Ovary (tissue), 9 donors: ENCODE measurements around the gene SSC5D. TPM values are rescaled to one million over a fixed set of nuclear protein-coding genes. Genes with fewer than 3 reads are reported as not detected.
A peak's percentile ranks its signal among the peaks of the same experiment; 100 is the strongest.

Experiments
- DNase-seq, 5 donors: peaks; one replicate each; pipeline ENCODE4 v3.0.0-alpha.2; 2019 to 2020
- H3K27ac ChIP-seq, 2 donors: fragments of 200-600 bp; one replicate each; pipeline versions ENCODE4 v1.5.1 to v1.8.0; 2019 to 2022
- H3K27me3 ChIP-seq: fragments of 200-600 bp; one replicate; pipeline ENCODE4 v1.8.0; 2022
- H3K36me3 ChIP-seq: fragments of 200-600 bp; sonication (generic); one replicate; pipeline ENCODE4 v1.5.1; 2019
- H3K4me1 ChIP-seq: one replicate; pipeline ENCODE4 v1.8.1; 2013; ENCODE audit warnings: mild to moderate bottlenecking, moderate library complexity; ENCODE audit not compliant: insufficient read depth
- H3K4me3 ChIP-seq: fragments of 200-600 bp; sonication (generic); one replicate; pipeline ENCODE4 v1.5.1; 2017
- H3K9me3 ChIP-seq, 2 donors: fragments of 200-600 bp in 1 of 2; sonication (generic) in 1 of 2; one replicate each; pipeline versions ENCODE4 v1.5.1 to v1.8.1; 2013 to 2019; ENCODE audit warnings: mild to moderate bottlenecking in 1 of 2, moderate library complexity in 1 of 2
- CTCF ChIP-seq, 3 donors: fragments of 450-650 bp in 2 of 3; fragments of 200-600 bp in 1 of 3; IDR thresholded peaks; one replicate each; pipeline versions ENCODE4 v1.5.1 to v1.8.0; 2016 to 2022; ENCODE audit warnings: antibody characterized with exemption in 3 of 3, mild to moderate bottlenecking in 1 of 3
- EP300 ChIP-seq: sonication (generic); formaldehyde crosslinking; IDR thresholded peaks from one replicate; pipeline ENCODE4 v1.6.1; 2017; ENCODE audit warnings: antibody characterized with exemption
- POLR2A ChIP-seq: fragments of 450-650 bp; IDR thresholded peaks from one replicate; pipeline ENCODE4 v1.6.1; 2017; ENCODE audit warnings: antibody characterized with exemption, mild to moderate bottlenecking, moderate library complexity
- WGBS, 3 donors: extraction: QIAGEN DNeasy Blood & Tissue Kit in 1 of 3; methylation state at CpG; one replicate each; pipeline versions ENCODE4 v1.1.5 to v1.1.7; 2013 to 2017; 5-methylcytosine and 5-hydroxymethylcytosine counted together
- intact Hi-C, 4 donors: fragments of 100-400 bp; cut with DNase I; formaldehyde crosslinking; loops; one replicate each; pipeline versions ENCODE4 v1.11.0 to v1.15.1; 2022 to 2023
- polyA plus RNA-seq, 2 donors: library from polyadenylated mRNA; stranded (reverse); fragments of 200-250 nt in 1 of 2; fragments of 350-450 nt in 1 of 2; fragmentation: Illumina TruSeq in 1 of 2; extraction: RNeasy Lipid Tissue Mini Kit (QIAGEN cat#74804) in 1 of 2; gene quantifications; one replicate each; pipeline ENCODE4 v1.2.3, GENCODE V29; 2013 to 2014
- total RNA-seq, 7 donors: library from RNA; depleted of rRNA in 2 of 7; stranded (reverse); fragments of >200 nt in 2 of 7; fragmentation: NEBNext Ultra II Directional in 3 of 7; extraction: Animal tissue kit (Norgen Biotek cat#: 25700) in 3 of 7; gene quantifications; one replicate each; pipeline versions ENCODE4 v1.1.0 to v1.2.4, GENCODE V29; 2016 to 2023
- donor health status: DM: no; HTN: no; CAD: no; lungs with moderate emphysema.
- donor health status: DM: no; HTN: no; CAD: no.
- donor health status: Bipolar disorder and iron deficiency.
- donor health status: DM: yes; HTN: yes; CAD: no.
- donor health status: DM: no; HTN: no; CAD: no.
- donor health status: DM: yes; HTN: yes; CAD: no.

Gene SSC5D
- total and polyA plus RNA-seq, 9 donors, result 5.7 to 29.7 (median 12.4) TPM

GRCh38 chr19:55479451-55480230 is 8.6 kb upstream of the SSC5D start:
- intact Hi-C loops, result no loop called here
- H3K4me3 ChIP-seq, result no peak overlapping the region
- WGBS, 3 donors, result 48 to 68% (median 48%) methylated on average over 15 of the region's 15 CpGs
- no peak for DNase-seq
- no peaks in the 10 kb centered on the region for H3K27me3 ChIP-seq
- H3K9me3 ChIP-seq, result no peaks in the 10 kb centered on the region
- H3K27ac ChIP-seq, result no peak overlapping the region
- TF ChIP-seq CTCF (IDR thresholded peaks at IDR 0.05), result no peak
- TF ChIP-seq EP300, result no peak
- TF ChIP-seq POLR2A, result no peak
- H3K36me3 ChIP-seq, result no peaks in the 10 kb centered on the region
- H3K4me1 ChIP-seq, result peaks cover 10% of the 10 kb centered on the region

- Histone ChIP-seq H3K4me1 (peaks cover 13% of the 10 kb centered on the region), H3K27me3 (no peaks in the 10 kb centered on the region), H3K27ac (no peak overlapping the region), H3K36me3 (no peaks in the 10 kb centered on the region), H3K4me3 (no peak overlapping the region), H3K9me3 (no peaks in the 10 kb centered on the region)
- TF ChIP-seq POLR2A (no peak), CTCF (IDR thresholded peaks at IDR 0.05) (no peak), EP300 (no peak)
- intact Hi-C loops, result no loop called here
- 90 to 94% (median 91%) methylated on average over 38 to 52 of the region's 52 CpGs for WGBS, 3 donors
- peak in 2 of 5 donors; percentile 39 to 42 for DNase-seq
Measured at GRCh38 chr19:55481148-55481793, 7.0 kb upstream of the SSC5D start.

- 48 to 77% (median 51%) methylated on average over 5 to 40 of the region's 40 CpGs for WGBS, 3 donors
- no peak for TF ChIP-seq POLR2A
- no peak for TF ChIP-seq CTCF (IDR thresholded peaks at IDR 0.05)
- TF ChIP-seq EP300, result no peak
- Histone ChIP-seq H3K4me1 (peaks cover 18% of the 10 kb centered on the region), H3K27ac (no peak overlapping the region), H3K4me3 (no peak overlapping the region), H3K27me3 (no peaks in the 10 kb centered on the region), H3K9me3 (no peaks in the 10 kb centered on the region), H3K36me3 (no peaks in the 10 kb centered on the region)
- no peak for DNase-seq
- intact Hi-C loops, result no loop called here
Measured at GRCh38 chr19:55481794-55482155, 6.5 kb upstream of the SSC5D start.

- no peaks in the 10 kb centered on the region for H3K27me3 ChIP-seq
- no peaks in the 10 kb centered on the region for H3K9me3 ChIP-seq
- DNase-seq, result peak in 3 of 5 donors; percentile 48 to 51 (median 50)
- no peaks in the 10 kb centered on the region for H3K36me3 ChIP-seq
- no peak overlapping the region for H3K27ac ChIP-seq
- TF ChIP-seq CTCF (IDR thresholded peaks at IDR 0.05), result no peak
- TF ChIP-seq EP300, result no peak
- TF ChIP-seq POLR2A, result no peak
- no peak overlapping the region for H3K4me3 ChIP-seq
- intact Hi-C loops, result no loop called here
- H3K4me1 ChIP-seq, result peaks cover 23% of the 10 kb centered on the region
- 63 to 77% (median 64%) methylated on average over 73 to 83 of the region's 83 CpGs for WGBS, 3 donors
Measured at GRCh38 chr19:55482156-55482961, 5.9 kb upstream of the SSC5D start.
